ENCODE data around the gene NRIP2.

DNA sequence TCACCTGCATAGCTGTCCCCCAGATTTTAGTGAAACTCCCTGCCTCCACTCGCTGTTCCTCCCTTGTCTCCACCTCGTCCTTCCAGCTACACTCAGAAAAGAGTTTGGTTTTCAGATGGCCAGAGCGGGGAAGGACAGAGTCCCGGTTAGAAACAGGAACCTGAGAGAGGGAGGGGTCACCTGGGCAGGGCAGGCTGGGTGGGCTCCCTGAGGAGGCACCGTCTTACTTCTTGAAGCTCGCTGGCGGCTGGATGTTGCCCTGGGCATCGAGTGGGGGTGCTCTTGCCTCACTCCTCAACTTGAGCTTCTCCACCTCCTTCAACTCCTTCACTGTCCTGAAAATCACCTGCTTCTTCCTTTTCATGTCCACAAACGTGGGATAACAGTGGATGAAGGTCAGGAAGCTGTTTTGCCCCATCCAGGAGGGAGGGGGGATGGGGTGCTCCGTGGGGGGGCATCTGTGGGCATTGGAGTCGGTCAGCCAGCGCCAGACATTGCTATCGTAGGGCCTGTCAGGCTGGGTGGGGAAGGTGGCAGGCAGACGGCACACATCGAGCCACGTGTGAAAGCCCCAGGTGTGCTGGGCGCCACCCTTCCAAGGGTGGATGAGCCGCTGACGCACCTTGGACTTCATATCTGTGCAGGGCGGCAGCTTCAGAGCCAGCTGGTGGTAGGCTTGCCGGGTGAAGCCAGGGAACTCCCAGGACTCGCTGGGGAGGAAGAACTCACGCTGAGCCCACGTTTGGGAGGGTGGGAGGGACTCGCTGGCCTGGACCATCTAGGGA is 20.0 kb upstream of the NRIP2 start:
- TF ChIP-seq, protein P1, sequence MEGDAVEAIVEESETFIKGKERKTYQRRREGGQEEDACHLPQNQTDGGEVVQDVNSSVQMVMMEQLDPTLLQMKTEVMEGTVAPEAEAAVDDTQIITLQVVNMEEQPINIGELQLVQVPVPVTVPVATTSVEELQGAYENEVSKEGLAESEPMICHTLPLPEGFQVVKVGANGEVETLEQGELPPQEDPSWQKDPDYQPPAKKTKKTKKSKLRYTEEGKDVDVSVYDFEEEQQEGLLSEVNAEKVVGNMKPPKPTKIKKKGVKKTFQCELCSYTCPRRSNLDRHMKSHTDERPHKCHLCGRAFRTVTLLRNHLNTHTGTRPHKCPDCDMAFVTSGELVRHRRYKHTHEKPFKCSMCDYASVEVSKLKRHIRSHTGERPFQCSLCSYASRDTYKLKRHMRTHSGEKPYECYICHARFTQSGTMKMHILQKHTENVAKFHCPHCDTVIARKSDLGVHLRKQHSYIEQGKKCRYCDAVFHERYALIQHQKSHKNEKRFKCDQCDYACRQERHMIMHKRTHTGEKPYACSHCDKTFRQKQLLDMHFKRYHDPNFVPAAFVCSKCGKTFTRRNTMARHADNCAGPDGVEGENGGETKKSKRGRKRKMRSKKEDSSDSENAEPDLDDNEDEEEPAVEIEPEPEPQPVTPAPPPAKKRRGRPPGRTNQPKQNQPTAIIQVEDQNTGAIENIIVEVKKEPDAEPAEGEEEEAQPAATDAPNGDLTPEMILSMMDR (IDR thresholded peaks at IDR 0.05 in 4 of 5, conservative IDR thresholded peaks at IDR 0.05 in 1 of 5): no peak
- TF ChIP-seq POLR2A (IDR thresholded peaks at IDR 0.05): no peak

Measured in gastrocnemius medialis (tissue), 4 donors.